Measurements from ENCODE around the gene TTC7B. TPM values are rescaled to one million over a fixed set of nuclear protein-coding genes. Genes with fewer than 3 reads are reported as not detected.

Gene TTC7B
- total and polyA plus RNA-seq, 2 donors (not counting 3 experiments of a cell fraction or from before 2014, with no cell fraction given), result 46.8 to 76.5 TPM

GRCh38 chr14:90797451-90797850 lies 18.8 kb downstream of the TTC7B start:
- peaks cover 44% of the 10 kb centered on the region for H3K4me1 ChIP-seq (ENCODE audit: control insufficient read depth, extremely low read depth, insufficient read depth, low read length)
- no peak overlapping the region for H2AFZ ChIP-seq (ENCODE audit: low read depth, low read length)
- intact Hi-C loops (cut with micrococcal nuclease) (no loop called here), dilution Hi-C loops (cut with MboI; ENCODE audit: extremely low pct_ligation_motif_present, low sequenced_read_pairs) (no loop called here)
- H3K36me3 ChIP-seq (ENCODE audit: control insufficient read depth in 2 of 2, extremely low read depth in 1 of 2, insufficient read depth in 2 of 2, low read length in 2 of 2), result no peaks in the 10 kb centered on the region
- ChIA-PET CTCF (interaction anchor here (0.6 to 3.1 kb wide), 3 partner anchors 12 to 38 kb away, joined by 3 to 45 read pairs (median 21); partner anchors contain the start of gene TTC7B), POLR2A (no interaction called here)
- TF ChIP-seq MAX (IDR thresholded peaks at IDR 0.05; ENCODE audit: insufficient read depth, insufficient read length) (no peak), EZH2 (IDR thresholded peaks at IDR 0.05; ENCODE audit: borderline replicate concordance, low read depth, low read length, severe bottlenecking) (no peak), CTCF (IDR thresholded peaks at IDR 0.05; ENCODE audit: extremely low read depth in 1 of 2, insufficient read depth in 1 of 2, low read depth in 1 of 2, low read length in 2 of 2) (no peak), POLR2AphosphoS5 (IDR thresholded peaks at IDR 0.05; ENCODE audit: insufficient read depth, low read depth, low read length) (no peak), GATA2 (IDR thresholded peaks at IDR 0.05; ENCODE audit: insufficient read depth, insufficient read length, low read depth, low read length) (no peak), POLR2A (IDR thresholded peaks at IDR 0.05; ENCODE audit: low read depth, low read length) (no peak), FOS (IDR thresholded peaks at IDR 0.05; ENCODE audit: borderline replicate concordance, insufficient read depth, low read length) (no peak), MYC (IDR thresholded peaks at IDR 0.05; ENCODE audit: low read depth, low read length) (no peak), JUN (IDR thresholded peaks at IDR 0.05; ENCODE audit: borderline replicate concordance, insufficient read depth, insufficient read length, low read depth) (no peak)
- no peaks in the 10 kb centered on the region for H3K9me3 ChIP-seq (replicated peaks; ENCODE audit: control insufficient read depth, insufficient read depth, low read length)
- peak overlapping the region; percentile 19 for H3K27ac ChIP-seq (ENCODE audit: insufficient read depth, low read depth, low read length)
- H4K20me1 ChIP-seq (replicated peaks; ENCODE audit: control insufficient read depth, extremely low read depth, insufficient read depth, low read length), result no peaks in the 10 kb centered on the region
- H3K9me1 ChIP-seq (replicated peaks; ENCODE audit: control insufficient read depth, extremely low read depth, insufficient read depth, low read length), result no peaks in the 10 kb centered on the region
- no peak overlapping the region for H3K4me2 ChIP-seq (ENCODE audit: insufficient read depth, low read length)
- peaks cover 51% of the 10 kb centered on the region for H3K79me2 ChIP-seq (ENCODE audit: control insufficient read depth, insufficient read depth, low read length)
- no peak overlapping the region for H3K9ac ChIP-seq (replicated peaks; ENCODE audit: extremely low read depth, insufficient read depth, low read length)
- FAIRE-seq (peak; percentile 67), DNase-seq (ENCODE audit: low read depth, low spot score) (peak; percentile 55)
- no peaks in the 10 kb centered on the region for H3K27me3 ChIP-seq (ENCODE audit: control insufficient read depth in 2 of 2, insufficient read depth in 2 of 2, low read length in 2 of 2)
- H3K4me3 ChIP-seq (replicated peaks in 1 of 3; ENCODE audit: insufficient read depth in 1 of 3, low read depth in 1 of 3, low read length in 3 of 3), result no peak overlapping the region
- no TSS peak for BruUV-seq (replicated peaks)

Measured in endothelial cell of umbilical vein (primary cell).